Measurements from ENCODE around the gene SLC5A1. TPM values are rescaled to one million over a fixed set of nuclear protein-coding genes. Genes with fewer than 3 reads are reported as not detected.

SLC5A1 gene
- total and polyA plus RNA-seq, 9 of the 15 experiments (the other 6 are each of a cell fraction or from before 2014, with no cell fraction given), result not detected

DNA sequence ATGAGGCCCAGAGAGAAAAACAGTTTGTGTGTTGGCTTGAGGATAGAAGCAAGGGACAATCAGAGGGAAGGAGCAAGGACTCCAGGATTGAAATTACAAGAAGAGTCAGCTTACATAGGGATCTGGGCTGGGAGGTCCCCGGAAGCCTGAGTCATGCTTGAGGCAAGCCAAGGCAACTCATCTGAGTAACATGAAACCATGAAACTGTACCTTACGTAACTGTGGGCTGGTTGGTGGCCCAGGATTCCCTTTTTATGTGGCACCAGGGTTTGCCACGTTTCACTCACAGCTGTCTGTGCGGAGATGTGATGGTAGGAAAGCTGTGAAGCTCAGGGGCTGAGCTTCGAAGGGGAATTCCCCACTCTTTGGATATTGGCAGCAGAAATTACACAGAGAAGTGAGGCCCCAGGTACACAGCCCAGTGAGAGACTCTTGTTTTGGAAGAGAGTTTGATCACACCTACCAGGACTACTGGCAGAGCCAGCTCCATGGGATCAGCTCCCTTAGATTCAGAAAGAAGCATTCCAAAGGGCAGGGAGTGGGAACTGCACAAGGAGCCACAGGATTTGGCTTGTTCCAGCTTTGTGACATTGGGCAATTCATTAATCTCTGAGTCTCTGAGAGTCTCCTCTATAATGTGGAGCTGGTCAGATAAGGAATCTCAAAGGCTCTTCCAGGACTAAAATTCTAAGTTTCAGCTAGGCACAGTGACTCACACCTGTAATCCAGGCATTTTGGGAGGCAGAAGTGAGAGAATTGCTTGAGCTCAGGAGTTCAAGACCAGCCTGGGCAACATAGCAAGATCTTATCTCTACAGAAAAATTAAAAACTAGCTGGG, 7.8 kb downstream of the SLC5A1 start (continued):
- TF ChIP-seq, protein P1, sequence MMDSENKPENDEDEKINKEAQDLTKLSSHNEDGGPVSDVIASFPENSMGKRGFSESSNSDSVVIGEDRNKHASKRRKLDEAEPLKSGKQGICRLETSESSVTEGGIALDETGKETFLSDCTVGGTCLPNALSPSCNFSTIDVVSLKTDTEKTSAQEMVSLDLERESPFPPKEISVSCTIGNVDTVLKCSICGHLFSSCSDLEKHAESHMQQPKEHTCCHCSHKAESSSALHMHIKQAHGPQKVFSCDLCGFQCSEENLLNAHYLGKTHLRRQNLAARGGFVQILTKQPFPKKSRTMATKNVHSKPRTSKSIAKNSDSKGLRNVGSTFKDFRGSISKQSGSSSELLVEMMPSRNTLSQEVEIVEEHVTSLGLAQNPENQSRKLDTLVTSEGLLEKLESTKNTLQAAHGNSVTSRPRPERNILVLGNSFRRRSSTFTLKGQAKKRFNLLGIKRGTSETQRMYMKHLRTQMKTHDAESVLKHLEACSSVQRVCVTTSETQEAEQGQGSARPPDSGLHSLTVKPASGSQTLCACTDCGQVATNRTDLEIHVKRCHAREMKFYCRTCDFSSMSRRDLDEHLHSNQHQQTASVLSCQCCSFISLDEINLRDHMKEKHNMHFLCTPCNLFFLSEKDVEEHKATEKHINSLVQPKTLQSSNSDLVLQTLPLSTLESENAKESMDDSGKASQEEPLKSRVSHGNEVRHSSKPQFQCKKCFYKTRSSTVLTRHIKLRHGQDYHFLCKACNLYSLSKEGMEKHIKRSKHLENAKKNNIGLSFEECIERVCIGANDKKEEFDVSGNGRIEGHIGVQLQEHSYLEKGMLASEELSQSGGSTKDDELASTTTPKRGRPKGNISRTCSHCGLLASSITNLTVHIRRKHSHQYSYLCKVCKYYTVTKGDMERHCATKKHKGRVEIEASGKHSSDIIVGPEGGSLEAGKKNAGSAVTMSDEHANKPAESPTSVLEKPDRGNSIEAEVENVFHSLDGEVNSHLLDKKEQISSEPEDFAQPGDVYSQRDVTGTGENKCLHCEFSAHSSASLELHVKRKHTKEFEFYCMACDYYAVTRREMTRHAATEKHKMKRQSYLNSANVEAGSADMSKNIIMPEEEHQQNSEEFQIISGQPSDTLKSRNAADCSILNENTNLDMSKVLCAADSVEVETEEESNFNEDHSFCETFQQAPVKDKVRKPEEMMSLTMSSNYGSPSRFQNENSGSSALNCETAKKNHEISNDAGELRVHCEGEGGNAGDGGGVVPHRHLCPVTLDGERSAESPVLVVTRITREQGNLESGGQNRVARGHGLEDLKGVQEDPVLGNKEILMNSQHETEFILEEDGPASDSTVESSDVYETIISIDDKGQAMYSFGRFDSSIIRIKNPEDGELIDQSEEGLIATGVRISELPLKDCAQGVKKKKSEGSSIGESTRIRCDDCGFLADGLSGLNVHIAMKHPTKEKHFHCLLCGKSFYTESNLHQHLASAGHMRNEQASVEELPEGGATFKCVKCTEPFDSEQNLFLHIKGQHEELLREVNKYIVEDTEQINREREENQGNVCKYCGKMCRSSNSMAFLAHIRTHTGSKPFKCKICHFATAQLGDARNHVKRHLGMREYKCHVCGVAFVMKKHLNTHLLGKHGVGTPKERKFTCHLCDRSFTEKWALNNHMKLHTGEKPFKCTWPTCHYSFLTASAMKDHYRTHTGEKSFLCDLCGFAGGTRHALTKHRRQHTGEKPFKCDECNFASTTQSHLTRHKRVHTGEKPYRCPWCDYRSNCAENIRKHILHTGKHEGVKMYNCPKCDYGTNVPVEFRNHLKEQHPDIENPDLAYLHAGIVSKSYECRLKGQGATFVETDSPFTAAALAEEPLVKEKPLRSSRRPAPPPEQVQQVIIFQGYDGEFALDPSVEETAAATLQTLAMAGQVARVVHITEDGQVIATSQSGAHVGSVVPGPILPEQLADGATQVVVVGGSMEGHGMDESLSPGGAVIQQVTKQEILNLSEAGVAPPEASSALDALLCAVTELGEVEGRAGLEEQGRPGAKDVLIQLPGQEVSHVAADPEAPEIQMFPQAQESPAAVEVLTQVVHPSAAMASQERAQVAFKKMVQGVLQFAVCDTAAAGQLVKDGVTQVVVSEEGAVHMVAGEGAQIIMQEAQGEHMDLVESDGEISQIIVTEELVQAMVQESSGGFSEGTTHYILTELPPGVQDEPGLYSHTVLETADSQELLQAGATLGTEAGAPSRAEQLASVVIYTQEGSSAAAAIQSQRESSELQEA (IDR thresholded peaks at IDR 0.05; ENCODE audit: low read depth), result no peak
- no peak for TF ChIP-seq NEUROD1 (IDR thresholded peaks at IDR 0.05; ENCODE audit: borderline replicate concordance, low read depth, low read length, partially characterized antibody)
- no peak for TF ChIP-seq SREBF2 (CRISPR knock-in tag; IDR thresholded peaks at IDR 0.05)
- no peak for TF ChIP-seq MED1 (CRISPR knock-in tag; IDR thresholded peaks at IDR 0.05; ENCODE audit: borderline replicate concordance)
- TF ChIP-seq, protein P2, sequence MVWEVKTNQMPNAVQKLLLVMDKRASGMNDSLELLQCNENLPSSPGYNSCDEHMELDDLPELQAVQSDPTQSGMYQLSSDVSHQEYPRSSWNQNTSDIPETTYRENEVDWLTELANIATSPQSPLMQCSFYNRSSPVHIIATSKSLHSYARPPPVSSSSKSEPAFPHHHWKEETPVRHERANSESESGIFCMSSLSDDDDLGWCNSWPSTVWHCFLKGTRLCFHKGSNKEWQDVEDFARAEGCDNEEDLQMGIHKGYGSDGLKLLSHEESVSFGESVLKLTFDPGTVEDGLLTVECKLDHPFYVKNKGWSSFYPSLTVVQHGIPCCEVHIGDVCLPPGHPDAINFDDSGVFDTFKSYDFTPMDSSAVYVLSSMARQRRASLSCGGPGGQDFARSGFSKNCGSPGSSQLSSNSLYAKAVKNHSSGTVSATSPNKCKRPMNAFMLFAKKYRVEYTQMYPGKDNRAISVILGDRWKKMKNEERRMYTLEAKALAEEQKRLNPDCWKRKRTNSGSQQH (CRISPR knock-in tag; IDR thresholded peaks at IDR 0.05), result no peak
- TF ChIP-seq HMG20B (CRISPR knock-in tag; IDR thresholded peaks at IDR 0.05), result no peak

All from K562 (cell line).